Measurements from ENCODE around the gene OR5L1.

Gene OR5L1

DNA sequence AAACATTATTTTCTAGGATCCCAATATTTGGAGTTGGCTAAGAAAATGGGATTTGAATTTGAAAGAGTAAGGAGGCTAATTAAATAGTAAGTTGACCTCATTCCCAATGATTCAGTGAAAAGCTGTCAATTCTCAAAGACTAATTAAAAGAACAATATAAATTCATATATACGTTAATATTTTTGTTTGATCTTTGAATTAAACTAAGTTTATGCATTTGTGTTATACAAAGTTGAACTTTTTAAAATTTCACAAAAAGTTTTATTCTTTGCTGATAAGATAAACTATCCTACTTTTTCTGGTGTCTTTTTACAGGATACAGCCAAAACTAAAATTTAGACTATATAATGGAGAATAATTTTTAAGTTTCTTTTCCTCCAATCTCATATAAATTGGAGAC, at the start of gene OR5L1:
Gene OR5L1 (plus strand): TSS at position 301 of the 400 bp plus-strand sequence. CDS start 100 bp downstream, outside the sequence.
- DNase-seq (ENCODE audit: low spot score), result no peak

GRCh38 chr11:55773138-55773537, 38.0 kb upstream of the OR5L1 start, which contains the start of gene OR5D13:
Gene OR5D13 (plus strand): TSS chr11:55773438. CDS start chr11:55773438, 0 bp downstream.
- no peak for DNase-seq (ENCODE audit: low spot score)

- no peak for DNase-seq (ENCODE audit: low spot score)
Measured at GRCh38 chr11:55791606-55792005, 19.6 kb upstream of the OR5L1 start.

- no peak for DNase-seq (ENCODE audit: low spot score)
Measured at GRCh38 chr11:55793321-55793720, 17.8 kb upstream of the OR5L1 start.

GRCh38 chr11:55795256-55795655, 15.9 kb upstream of the OR5L1 start, which contains the start of gene OR5D14:
Gene OR5D14 (plus strand): TSS chr11:55795556. CDS start chr11:55795556, 0 bp downstream.
- DNase-seq (ENCODE audit: low spot score), result no peak

- DNase-seq (ENCODE audit: low spot score), result no peak
Measured at GRCh38 chr11:55806248-55806647, 4.9 kb upstream of the OR5L1 start.

GRCh38 chr11:55819330-55819729, 8.2 kb downstream of the OR5L1 start, which contains the start of gene OR5D18:
Gene OR5D18 (plus strand): TSS chr11:55819630. CDS start chr11:55819630, 0 bp downstream.
- DNase-seq (ENCODE audit: low spot score), result no peak

- no peak for DNase-seq (ENCODE audit: low spot score)
Measured at GRCh38 chr11:55826919-55827318, 15.8 kb downstream of the OR5L1 start, which contains the start of gene OR5L2. Gene OR5L2 (plus strand): TSS chr11:55827219. CDS start chr11:55827219, 0 bp downstream.

- no peak for DNase-seq (ENCODE audit: low spot score)
Measured at GRCh38 chr11:55838452-55838851, 27.3 kb downstream of the OR5L1 start, which contains the start of gene OR5D16. Gene OR5D16 (plus strand): TSS chr11:55838752. CDS start chr11:55838752, 0 bp downstream.

DNA sequence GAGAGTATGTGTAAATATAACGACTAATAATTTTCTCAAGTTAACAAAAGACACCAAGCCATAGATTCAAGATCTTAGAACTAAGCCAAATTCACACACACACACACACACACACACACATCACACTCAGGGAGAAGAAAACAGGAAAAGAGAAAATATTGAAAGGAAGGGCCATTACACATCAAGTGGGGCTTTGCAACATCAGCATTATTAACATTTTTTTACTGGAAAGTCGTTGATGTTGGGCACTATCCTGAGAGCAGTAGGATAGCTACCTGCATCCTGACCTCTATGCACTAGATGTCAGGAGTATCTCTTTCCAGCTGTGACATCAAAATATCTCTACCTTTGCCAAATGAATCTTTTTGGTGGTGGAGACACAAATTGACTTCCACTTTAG, 36.3 kb downstream of the OR5L1 start:
- DNase-seq (ENCODE audit: low spot score), result no peak

GRCh38 chr11:55849037-55849436, 37.9 kb downstream of the OR5L1 start:
- DNase-seq (ENCODE audit: low spot score), result no peak

GRCh38 chr11:55852141-55852540, 41.0 kb downstream of the OR5L1 start:
- no peak for DNase-seq (ENCODE audit: low spot score)

DNA sequence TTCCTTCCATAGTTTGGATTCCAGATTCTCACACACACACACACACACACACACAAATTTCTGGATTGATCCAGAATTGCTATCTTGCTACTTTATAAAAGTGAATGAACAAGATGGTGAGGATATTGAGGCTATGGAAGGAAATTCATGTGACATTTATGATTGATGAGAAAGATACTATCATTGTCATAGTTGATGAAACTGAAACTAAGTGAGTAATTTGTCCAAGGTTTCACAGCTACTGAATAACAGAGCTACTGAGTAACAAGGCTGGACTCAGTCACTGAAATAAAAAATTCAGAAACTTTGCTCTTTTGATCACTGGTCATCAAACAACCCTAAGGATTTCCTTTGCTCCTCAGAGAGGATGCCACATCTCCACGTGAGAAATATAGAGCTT, 43.5 kb downstream of the OR5L1 start:
- DNase-seq (ENCODE audit: low spot score), result no peak

All from germinal center (tissue), 1 donor.